ENCODE measurements around the gene ZNF532. TPM values are rescaled to one million over a fixed set of nuclear protein-coding genes. Genes with fewer than 3 reads are reported as not detected.

Gene ZNF532
- polyA plus RNA-seq, 1 donor (not counting 4 experiments of a cell fraction or from before 2014, with no cell fraction given), result 31.5 TPM

- FAIRE-seq (no peak), DNase-seq (ENCODE audit: low read depth, low spot score) (no peak)
- no peaks in the 10 kb centered on the region for H3K79me2 ChIP-seq (ENCODE audit: control insufficient read depth, insufficient read depth, low read length)
- H3K4me1 ChIP-seq (ENCODE audit: control insufficient read depth, extremely low read depth, insufficient read depth, low read length), result no peaks in the 10 kb centered on the region
- peaks cover 6 to 23% of the 10 kb centered on the region in 2 experiments for H3K36me3 ChIP-seq (ENCODE audit: control insufficient read depth in 2 of 2, extremely low read depth in 1 of 2, insufficient read depth in 2 of 2, low read length in 2 of 2)
- H3K4me2 ChIP-seq (ENCODE audit: control insufficient read depth, extremely low read depth, insufficient read depth, low read depth, low read length), result no peak overlapping the region
- dilution Hi-C loops (cut with MboI; ENCODE audit: extremely low pct_ligation_motif_present, low sequenced_read_pairs), result no loop called here
- no peak overlapping the region for H2AFZ ChIP-seq (ENCODE audit: control insufficient read depth, low read length)
- no peak overlapping the region for H3K4me3 ChIP-seq (ENCODE audit: control insufficient read depth in 2 of 3, extremely low read depth in 1 of 3, insufficient read depth in 2 of 3, low read depth in 1 of 3, low read length in 3 of 3)
- no peak overlapping the region for H3K27ac ChIP-seq (ENCODE audit: control insufficient read depth, insufficient read depth, low read length)
- no peaks in the 10 kb centered on the region for H3K9me3 ChIP-seq (ENCODE audit: control insufficient read depth, low read depth, low read length)
- no peaks in the 10 kb centered on the region for H4K20me1 ChIP-seq (ENCODE audit: control insufficient read depth, extremely low read depth, insufficient read depth, low read length)
- TF ChIP-seq EZH2 (IDR thresholded peaks at IDR 0.05; ENCODE audit: low read length) (no peak), CTCF (optimal IDR thresholded peaks at IDR 0.05 in 1 of 3, IDR thresholded peaks at IDR 0.05 in 1 of 3, conservative IDR thresholded peaks at IDR 0.05 in 1 of 3; ENCODE audit: extremely low read depth in 1 of 3, insufficient read depth in 2 of 3, low read length in 3 of 3) (no peak)
- H3K27me3 ChIP-seq (ENCODE audit: control insufficient read depth, extremely low read depth, insufficient read depth, low read length), result no peaks in the 10 kb centered on the region
- H3K9me1 ChIP-seq (ENCODE audit: control insufficient read depth, extremely low read depth, insufficient read depth, low read length), result no peaks in the 10 kb centered on the region
- no peak overlapping the region for H3K9ac ChIP-seq (ENCODE audit: control insufficient read depth, extremely low read depth, insufficient read depth, low read length)
Observed at GRCh38 chr18:58983260-58984155, 118.8 kb downstream of the ZNF532 start.

- Histone ChIP-seq H3K27ac (ENCODE audit: control insufficient read depth, insufficient read depth, low read length) (no peak overlapping the region), H2AFZ (ENCODE audit: control insufficient read depth, low read length) (no peak overlapping the region), H3K36me3 (ENCODE audit: control insufficient read depth in 2 of 2, extremely low read depth in 1 of 2, insufficient read depth in 2 of 2, low read length in 2 of 2) (peaks cover 0 to 2% of the 10 kb centered on the region in 2 experiments), H3K4me2 (ENCODE audit: control insufficient read depth, extremely low read depth, insufficient read depth, low read depth, low read length) (no peak overlapping the region), H3K9me3 (ENCODE audit: control insufficient read depth, low read depth, low read length) (no peaks in the 10 kb centered on the region), H3K4me3 (ENCODE audit: control insufficient read depth in 2 of 3, extremely low read depth in 1 of 3, insufficient read depth in 2 of 3, low read depth in 1 of 3, low read length in 3 of 3) (no peak overlapping the region), H3K79me2 (ENCODE audit: control insufficient read depth, insufficient read depth, low read length) (no peaks in the 10 kb centered on the region), H3K4me1 (ENCODE audit: control insufficient read depth, extremely low read depth, insufficient read depth, low read length) (peaks cover 29% of the 10 kb centered on the region), H3K27me3 (ENCODE audit: control insufficient read depth, extremely low read depth, insufficient read depth, low read length) (no peaks in the 10 kb centered on the region), H3K9me1 (ENCODE audit: control insufficient read depth, extremely low read depth, insufficient read depth, low read length) (no peaks in the 10 kb centered on the region), H4K20me1 (ENCODE audit: control insufficient read depth, extremely low read depth, insufficient read depth, low read length) (no peaks in the 10 kb centered on the region), H3K9ac (ENCODE audit: control insufficient read depth, extremely low read depth, insufficient read depth, low read length) (no peak overlapping the region)
- TF ChIP-seq EZH2 (IDR thresholded peaks at IDR 0.05; ENCODE audit: low read length) (no peak), CTCF (optimal IDR thresholded peaks at IDR 0.05 in 1 of 3, IDR thresholded peaks at IDR 0.05 in 1 of 3, conservative IDR thresholded peaks at IDR 0.05 in 1 of 3; ENCODE audit: extremely low read depth in 1 of 3, insufficient read depth in 2 of 3, low read length in 3 of 3) (no peak)
- dilution Hi-C loops (cut with MboI; ENCODE audit: extremely low pct_ligation_motif_present, low sequenced_read_pairs), result no loop called here
- FAIRE-seq, result no peak
- DNase-seq (ENCODE audit: low read depth, low spot score), result no peak
Observed at GRCh38 chr18:58988600-58988999, 123.9 kb downstream of the ZNF532 start.

Data from keratinocyte (primary cell).